Endothelial cell (in vitro differentiated cells): ENCODE results near the gene HOXA3. TPM values are rescaled to one million over a fixed set of nuclear protein-coding genes. Genes with fewer than 3 reads are reported as not detected.

Source experiments
- DNase-seq: peaks from one replicate; pipeline ENCODE4 v3.0.0; 2021; ENCODE audit warnings: low spot score
- H3K27ac Mint-ChIP-seq: one replicate; pipeline ENCODE4 v1.8.0; 2021; ENCODE audit warnings: mixed read lengths, inconsistent platforms; ENCODE audit not compliant: unreplicated experiment
- H3K27me3 Mint-ChIP-seq: one replicate; pipeline ENCODE4 v1.8.0; 2021; ENCODE audit warnings: mild to moderate bottlenecking, moderate library complexity, mixed read lengths, inconsistent platforms; ENCODE audit not compliant: unreplicated experiment
- H3K36me3 Mint-ChIP-seq: one replicate; pipeline ENCODE4 v1.8.0; 2021; ENCODE audit warnings: mild to moderate bottlenecking, low read depth, mixed read lengths, inconsistent platforms; ENCODE audit not compliant: unreplicated experiment
- H3K4me1 Mint-ChIP-seq: one replicate; pipeline ENCODE4 v1.8.0; 2021; ENCODE audit warnings: mild to moderate bottlenecking, mixed read lengths, inconsistent platforms; ENCODE audit not compliant: unreplicated experiment
- H3K4me3 Mint-ChIP-seq: one replicate; pipeline ENCODE4 v1.8.0; 2021; ENCODE audit warnings: mild to moderate bottlenecking, mixed read lengths, inconsistent platforms; ENCODE audit not compliant: unreplicated experiment
- H3K9me3 Mint-ChIP-seq: one replicate; pipeline ENCODE4 v1.8.0; 2021; ENCODE audit warnings: mixed read lengths, inconsistent platforms; ENCODE audit not compliant: unreplicated experiment
- total RNA-seq: library from RNA; stranded (reverse); fragmentation: NEBNext Ultra II Directional; extraction: Animal tissue kit (Norgen Biotek cat#: 25700); gene quantifications from one replicate; pipeline ENCODE4 v1.2.1, GENCODE V29; 2021; ENCODE audit not compliant: unreplicated experiment
- TF ChIP-seq, protein P1 (sequence below): fragments of 200-600 bp; sonication (generic); IDR thresholded peaks from one replicate; pipeline ENCODE4 v1.5.0; 2021; ENCODE audit warnings: antibody characterized with exemption; ENCODE audit not compliant: unreplicated experiment

Gene HOXA3
- total RNA-seq, 1 donor from 2014 or later, result 0.13 TPM

DNA sequence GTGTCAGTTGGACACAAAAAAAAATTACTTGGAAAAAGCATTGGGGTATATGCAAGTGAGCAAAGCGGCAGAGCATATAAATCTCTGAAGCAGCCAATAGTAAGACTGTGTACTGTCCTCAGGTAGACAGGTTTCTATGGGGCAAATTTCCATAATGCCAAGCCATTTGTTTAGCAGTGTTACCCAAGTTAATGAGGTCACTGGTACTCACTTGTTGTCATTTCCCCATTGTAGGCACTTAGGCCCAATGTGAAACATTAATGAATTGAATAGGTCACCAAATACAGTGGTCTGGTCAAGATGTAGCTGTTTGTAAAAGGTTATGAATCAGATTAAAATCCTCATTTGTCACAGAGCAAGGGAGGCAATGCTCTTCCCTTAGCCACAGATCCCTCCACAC lies 84.1 kb downstream of the HOXA3 start:
- Mint-ChIP-seq H3K27me3 (no peaks in the 10 kb centered on the region), H3K4me3 (no peak overlapping the region), H3K27ac (no peak overlapping the region), H3K9me3 (no peaks in the 10 kb centered on the region), H3K36me3 (no peaks in the 10 kb centered on the region), H3K4me1 (no peaks in the 10 kb centered on the region)
- TF ChIP-seq, protein P1, sequence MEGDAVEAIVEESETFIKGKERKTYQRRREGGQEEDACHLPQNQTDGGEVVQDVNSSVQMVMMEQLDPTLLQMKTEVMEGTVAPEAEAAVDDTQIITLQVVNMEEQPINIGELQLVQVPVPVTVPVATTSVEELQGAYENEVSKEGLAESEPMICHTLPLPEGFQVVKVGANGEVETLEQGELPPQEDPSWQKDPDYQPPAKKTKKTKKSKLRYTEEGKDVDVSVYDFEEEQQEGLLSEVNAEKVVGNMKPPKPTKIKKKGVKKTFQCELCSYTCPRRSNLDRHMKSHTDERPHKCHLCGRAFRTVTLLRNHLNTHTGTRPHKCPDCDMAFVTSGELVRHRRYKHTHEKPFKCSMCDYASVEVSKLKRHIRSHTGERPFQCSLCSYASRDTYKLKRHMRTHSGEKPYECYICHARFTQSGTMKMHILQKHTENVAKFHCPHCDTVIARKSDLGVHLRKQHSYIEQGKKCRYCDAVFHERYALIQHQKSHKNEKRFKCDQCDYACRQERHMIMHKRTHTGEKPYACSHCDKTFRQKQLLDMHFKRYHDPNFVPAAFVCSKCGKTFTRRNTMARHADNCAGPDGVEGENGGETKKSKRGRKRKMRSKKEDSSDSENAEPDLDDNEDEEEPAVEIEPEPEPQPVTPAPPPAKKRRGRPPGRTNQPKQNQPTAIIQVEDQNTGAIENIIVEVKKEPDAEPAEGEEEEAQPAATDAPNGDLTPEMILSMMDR, result no peak
- no peak for DNase-seq

DNA sequence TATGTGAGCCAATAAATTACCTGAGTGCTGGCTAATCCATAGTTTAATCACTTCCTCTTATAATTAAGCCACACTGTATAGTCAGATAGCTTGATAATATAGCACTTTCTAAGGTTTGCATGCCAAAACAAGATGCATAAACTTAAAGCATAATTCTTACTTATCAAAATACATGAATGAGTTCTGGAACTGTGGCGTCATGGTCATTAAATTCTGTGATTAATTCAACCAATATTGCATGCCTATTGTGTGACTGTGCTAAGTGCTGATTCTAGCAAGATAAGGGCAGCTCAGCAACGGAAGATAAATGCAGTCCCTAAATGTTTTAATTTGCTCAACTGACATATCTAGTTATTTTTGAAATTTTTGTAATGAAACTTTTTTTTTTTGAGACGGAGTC lies 86.2 kb downstream of the HOXA3 start:
- Mint-ChIP-seq H3K27me3 (no peaks in the 10 kb centered on the region), H3K36me3 (no peaks in the 10 kb centered on the region), H3K9me3 (no peaks in the 10 kb centered on the region), H3K4me1 (no peaks in the 10 kb centered on the region), H3K27ac (no peak overlapping the region), H3K4me3 (no peak overlapping the region)
- DNase-seq, result no peak
- TF ChIP-seq, protein P1, result no peak

- Mint-ChIP-seq H3K36me3 (no peaks in the 10 kb centered on the region), H3K9me3 (no peaks in the 10 kb centered on the region), H3K4me3 (no peak overlapping the region), H3K4me1 (no peaks in the 10 kb centered on the region), H3K27ac (no peak overlapping the region), H3K27me3 (no peaks in the 10 kb centered on the region)
- DNase-seq, result no peak
- TF ChIP-seq, protein P1, result no peak
Measured at GRCh38 chr7:27065709-27066108, 86.7 kb downstream of the HOXA3 start.

- Mint-ChIP-seq H3K9me3 (no peaks in the 10 kb centered on the region), H3K4me1 (no peaks in the 10 kb centered on the region), H3K27me3 (no peaks in the 10 kb centered on the region), H3K36me3 (no peaks in the 10 kb centered on the region), H3K27ac (no peak overlapping the region), H3K4me3 (no peak overlapping the region)
- TF ChIP-seq, protein P1, result no peak
- no peak for DNase-seq
Measured at GRCh38 chr7:27064661-27065060, 87.7 kb downstream of the HOXA3 start.

DNA sequence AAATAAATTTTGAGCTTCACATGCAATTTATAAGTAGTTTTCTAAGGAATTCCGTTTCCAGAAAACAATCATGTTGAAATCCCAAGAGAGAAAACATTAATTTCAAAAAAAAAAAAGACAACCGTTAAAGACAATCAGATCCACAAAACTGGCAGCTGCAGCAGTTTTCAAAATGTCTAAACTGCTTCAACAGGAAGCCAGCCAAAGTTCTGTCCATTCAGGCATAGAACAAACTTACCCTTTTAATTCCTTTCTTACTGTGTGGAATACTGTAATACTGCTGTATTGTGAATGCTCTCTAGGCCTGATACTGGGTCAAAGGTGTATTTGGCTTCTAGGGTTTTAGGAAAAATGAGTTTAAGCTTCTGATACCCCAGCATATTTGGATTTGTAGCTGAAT lies 88.2 kb downstream of the HOXA3 start:
- DNase-seq, result no peak
- Mint-ChIP-seq H3K4me1 (no peaks in the 10 kb centered on the region), H3K27me3 (no peaks in the 10 kb centered on the region), H3K36me3 (no peaks in the 10 kb centered on the region), H3K27ac (no peak overlapping the region), H3K4me3 (no peak overlapping the region), H3K9me3 (no peaks in the 10 kb centered on the region)
- TF ChIP-seq, protein P1, result no peak
